Kidney capillary endothelial cell (primary cell): ENCODE data around the gene FAM210A.

ENCODE experiments used
- DNase-seq: peaks from one replicate; pipeline ENCODE4 v3.0.0-alpha.2; 2018; ENCODE audit warnings: low spot score

FAM210A gene

GRCh38 chr18:13621886-13622619, 104.3 kb downstream of the FAM210A start:
- DNase-seq = no peak

- DNase-seq = no peak
Measured at GRCh38 chr18:13621446-13621849, 104.9 kb downstream of the FAM210A start.

GRCh38 chr18:13620818-13621445, 105.4 kb downstream of the FAM210A start:
- no peak for DNase-seq

GRCh38 chr18:13620206-13620672, 106.1 kb downstream of the FAM210A start:
- DNase-seq = no peak

GRCh38 chr18:13619505-13620205, 106.7 kb downstream of the FAM210A start:
- no peak for DNase-seq

GRCh38 chr18:13618760-13619438, 107.5 kb downstream of the FAM210A start:
- no peak for DNase-seq

- DNase-seq = no peak
Measured at GRCh38 chr18:13617826-13618515, 108.4 kb downstream of the FAM210A start.

- no peak for DNase-seq
Measured at GRCh38 chr18:13616525-13617035, 109.8 kb downstream of the FAM210A start.

GRCh38 chr18:13616041-13616440, 110.3 kb downstream of the FAM210A start:
- DNase-seq = no peak

- peak; percentile 76 for DNase-seq
Measured at GRCh38 chr18:13615432-13615861, 110.9 kb downstream of the FAM210A start.

GRCh38 chr18:13614641-13615288, 111.6 kb downstream of the FAM210A start:
- DNase-seq = peak; percentile 24

- no peak for DNase-seq
Measured at GRCh38 chr18:13613591-13614501, 112.5 kb downstream of the FAM210A start.
